Glomerular visceral epithelial cell (primary cell): Measurements from ENCODE around the gene TRAF7.

Experiments
- DNase-seq: peaks from one replicate; pipeline ENCODE4 v3.0.0-alpha.2; 2016; ENCODE audit errors: extremely low spot score

TRAF7 gene

GRCh38 chr16:2216330-2216729 lies 60.7 kb downstream of the TRAF7 start:
- no peak for DNase-seq

- peak; percentile 98 for DNase-seq
Observed at GRCh38 chr16:2223221-2223941, 67.8 kb downstream of the TRAF7 start, which contains the start of gene E4F1. TSS of gene E4F1 (plus strand) at chr16:2223591. CDS start at chr16:2223614, 23 bp downstream.

- peak; percentile 45 for DNase-seq
Observed at GRCh38 chr16:2223942-2224486, 68.4 kb downstream of the TRAF7 start.

- DNase-seq, result peak; percentile 40
Observed at GRCh38 chr16:2226245-2226793, 70.7 kb downstream of the TRAF7 start.

GRCh38 chr16:2226918-2227317 lies 71.3 kb downstream of the TRAF7 start:
- DNase-seq, result no peak
